Uterus (tissue), 2 donors: ENCODE results near the gene TMEM63B.

ENCODE experiments used
- POLR2A ChIP-seq, 2 donors: fragments of 450-650 bp; IDR thresholded peaks; one replicate each; pipeline ENCODE4 v1.6.1; 2016; ENCODE audit warnings: antibody characterized with exemption in 2 of 2, mild to moderate bottlenecking in 1 of 2, moderate library complexity in 1 of 2
- TF ChIP-seq, protein P1 (sequence below), 4 experiments: fragments of 200-600 bp in 2 of 4; fragments of 450-650 bp in 2 of 4; sonication (generic) in 2 of 4; IDR thresholded peaks; one replicate each; pipeline ENCODE4 v1.5.1; 2016 to 2019; ENCODE audit warnings: antibody characterized with exemption in 4 of 4, mild to moderate bottlenecking in 2 of 4, moderate library complexity in 1 of 4

DNA sequence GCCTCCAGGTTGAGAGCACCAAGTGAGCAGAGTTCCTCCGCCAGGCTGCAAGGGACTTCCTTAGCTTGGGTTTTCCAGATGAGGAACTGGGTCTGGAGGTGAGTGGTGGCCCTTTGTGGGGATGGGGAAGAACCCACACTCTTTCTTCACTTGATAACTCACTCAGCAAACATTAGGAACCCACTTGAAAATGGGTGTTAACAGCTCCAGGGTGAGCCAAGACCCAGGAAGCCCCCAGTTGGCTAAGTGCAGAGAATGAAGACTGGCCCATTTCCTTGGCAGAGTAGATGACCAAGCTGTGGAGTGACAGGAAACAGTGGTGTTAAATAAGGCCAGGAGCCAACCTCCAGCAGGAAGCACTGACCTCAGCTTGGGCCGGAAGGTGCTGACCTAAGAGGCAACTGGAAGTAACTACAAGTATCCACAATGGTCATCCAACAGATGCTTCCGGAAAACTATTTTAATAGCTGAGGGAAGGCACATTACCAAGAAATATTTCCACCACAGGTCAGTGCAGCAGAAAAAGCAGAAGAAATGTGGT lies 22.8 kb upstream of the TMEM63B start:
- TF ChIP-seq, protein P1, sequence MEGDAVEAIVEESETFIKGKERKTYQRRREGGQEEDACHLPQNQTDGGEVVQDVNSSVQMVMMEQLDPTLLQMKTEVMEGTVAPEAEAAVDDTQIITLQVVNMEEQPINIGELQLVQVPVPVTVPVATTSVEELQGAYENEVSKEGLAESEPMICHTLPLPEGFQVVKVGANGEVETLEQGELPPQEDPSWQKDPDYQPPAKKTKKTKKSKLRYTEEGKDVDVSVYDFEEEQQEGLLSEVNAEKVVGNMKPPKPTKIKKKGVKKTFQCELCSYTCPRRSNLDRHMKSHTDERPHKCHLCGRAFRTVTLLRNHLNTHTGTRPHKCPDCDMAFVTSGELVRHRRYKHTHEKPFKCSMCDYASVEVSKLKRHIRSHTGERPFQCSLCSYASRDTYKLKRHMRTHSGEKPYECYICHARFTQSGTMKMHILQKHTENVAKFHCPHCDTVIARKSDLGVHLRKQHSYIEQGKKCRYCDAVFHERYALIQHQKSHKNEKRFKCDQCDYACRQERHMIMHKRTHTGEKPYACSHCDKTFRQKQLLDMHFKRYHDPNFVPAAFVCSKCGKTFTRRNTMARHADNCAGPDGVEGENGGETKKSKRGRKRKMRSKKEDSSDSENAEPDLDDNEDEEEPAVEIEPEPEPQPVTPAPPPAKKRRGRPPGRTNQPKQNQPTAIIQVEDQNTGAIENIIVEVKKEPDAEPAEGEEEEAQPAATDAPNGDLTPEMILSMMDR (IDR thresholded peaks at IDR 0.05), result no peak
- no peak for TF ChIP-seq POLR2A (IDR thresholded peaks at IDR 0.05)
